Endothelial cell of umbilical vein (primary cell): Measurements from ENCODE around the gene MT1G. TPM values are rescaled to one million over a fixed set of nuclear protein-coding genes. Genes with fewer than 3 reads are reported as not detected.

Experiments used
- BruUV-seq: library from RNA; stranded (reverse); fragments of 400-500 nt; replicated peaks from 2 replicates; lab custom pipeline; 2021; lab: Mats Ljungman, UMichigan
- CTCF ChIA-PET: fragments of 300-600, 350-600 bp; sonication (Branson Sonifier 250); formaldehyde crosslinking; loops from one replicate; lab custom pipeline; 2021; ENCODE audit warnings: antibody characterized with exemption, inconsistent platforms; lab: Charles Lee
- POLR2A ChIA-PET: fragments of 300-600, 350-600 bp; sonication (Branson Sonifier 250); formaldehyde crosslinking; loops from one replicate; lab custom pipeline; 2021; ENCODE audit warnings: antibody characterized with exemption, inconsistent platforms; lab: Charles Lee
- DNase-seq: peaks from one replicate; pipeline ENCODE4 v3.0.0-alpha.2; 2011; ENCODE audit warnings: low read depth, low spot score
- FAIRE-seq: peaks from 2 replicates; lab custom pipeline; 2011; peaks lifted over from hg19 to GRCh38; lab: Jason Lieb, UNC
- H2AFZ ChIP-seq: 2 replicates; pipeline ENCODE4 v1.6.0; 2012; ENCODE audit warnings: low read depth, low read length, control low read depth, inconsistent platforms
- H3K27ac ChIP-seq: 2 replicates; pipeline ENCODE4 v1.5.1; 2011; ENCODE audit warnings: low read depth, mild to moderate bottlenecking, control low read depth, low read length, moderate library complexity; ENCODE audit not compliant: insufficient read depth
- H3K27me3 ChIP-seq, 2 experiments: 2 replicates each; pipeline versions ENCODE4 v1.6.0 to v1.6.1; 2011; ENCODE audit warnings: low read length in 2 of 2, mixed read lengths in 1 of 2; ENCODE audit not compliant: control insufficient read depth in 2 of 2, insufficient read depth in 2 of 2
- H3K36me3 ChIP-seq, 2 experiments: 2 replicates in 1 of 2; 3 replicates in 1 of 2; pipeline ENCODE4 v1.5.1; 2011; ENCODE audit warnings: low read length in 2 of 2, mild to moderate bottlenecking in 1 of 2, moderate library complexity in 1 of 2; ENCODE audit not compliant: control insufficient read depth in 2 of 2, insufficient read depth in 2 of 2; ENCODE audit errors: extremely low read depth in 1 of 2
- H3K4me1 ChIP-seq: 3 replicates; pipeline ENCODE4 v1.5.1; 2011; ENCODE audit warnings: mild to moderate bottlenecking, low read length; ENCODE audit not compliant: control insufficient read depth, insufficient read depth; ENCODE audit errors: extremely low read depth
- H3K4me2 ChIP-seq: 2 replicates; pipeline ENCODE4 v1.6.1; 2011; ENCODE audit warnings: low read length, control low read depth, mixed read lengths; ENCODE audit not compliant: insufficient read depth
- H3K4me3 ChIP-seq, 3 experiments: fragments of 200-600 bp in 1 of 3; sonication (generic), shearing (Covaris generic) in 1 of 3; replicated peaks in 1 of 3; 2 replicates each; pipeline ENCODE4 v1.5.1; 2011 to 2016; ENCODE audit warnings: control low read depth in 3 of 3, low read length in 3 of 3, mild to moderate bottlenecking in 2 of 3, inconsistent platforms in 1 of 3, low read depth in 1 of 3, moderate library complexity in 1 of 3; ENCODE audit not compliant: insufficient read depth in 1 of 3
- H3K79me2 ChIP-seq: 2 replicates; pipeline ENCODE4 v1.6.0; 2012; ENCODE audit warnings: low read length, inconsistent platforms; ENCODE audit not compliant: control insufficient read depth, insufficient read depth
- H3K9ac ChIP-seq: replicated peaks from 2 replicates; pipeline ENCODE3; 2011; ENCODE audit warnings: low read length, control low read depth; ENCODE audit not compliant: insufficient read depth; ENCODE audit errors: extremely low read depth
- H3K9me1 ChIP-seq: replicated peaks from 3 replicates; pipeline ENCODE4 v1.6.0; 2011; ENCODE audit warnings: mild to moderate bottlenecking, low read length; ENCODE audit not compliant: control insufficient read depth, insufficient read depth; ENCODE audit errors: extremely low read depth
- H3K9me3 ChIP-seq: replicated peaks from 2 replicates; pipeline ENCODE4 v1.5.1; 2012; ENCODE audit warnings: low read length, inconsistent platforms; ENCODE audit not compliant: control insufficient read depth, insufficient read depth
- H4K20me1 ChIP-seq: replicated peaks from 2 replicates; pipeline ENCODE3; 2011; ENCODE audit warnings: mild to moderate bottlenecking, low read length; ENCODE audit not compliant: control insufficient read depth, insufficient read depth; ENCODE audit errors: extremely low read depth
- CTCF ChIP-seq, 2 donors: IDR thresholded peaks; 1 replicate in 1 of 2; 2 replicates in 1 of 2; pipeline ENCODE4 v1.5.1; 2011; ENCODE audit warnings: low read length in 2 of 2, mild to moderate bottlenecking in 2 of 2, moderate library complexity in 2 of 2, control low read depth in 1 of 2, inconsistent platforms in 1 of 2, low read depth in 1 of 2; ENCODE audit not compliant: insufficient read depth in 1 of 2; ENCODE audit errors: extremely low read depth in 1 of 2
- EZH2 ChIP-seq: IDR thresholded peaks from 2 replicates; pipeline ENCODE4 v1.6.1; 2012; ENCODE audit warnings: borderline replicate concordance, low read depth, mild to moderate bottlenecking, moderate library complexity, low read length, inconsistent platforms; ENCODE audit not compliant: severe bottlenecking
- FOS ChIP-seq: IDR thresholded peaks from 2 replicates; pipeline ENCODE4 v1.6.1; 2011; ENCODE audit warnings: mild to moderate bottlenecking, low read length, moderate library complexity, borderline replicate concordance; ENCODE audit not compliant: insufficient read depth
- GATA2 ChIP-seq: IDR thresholded peaks from 2 replicates; pipeline ENCODE4 v1.7.0; 2011; ENCODE audit warnings: low read depth, mild to moderate bottlenecking, moderate library complexity, mixed read lengths, low read length; ENCODE audit not compliant: insufficient read length, insufficient read depth
- JUN ChIP-seq: IDR thresholded peaks from 2 replicates; pipeline ENCODE4 v1.6.1; 2011; ENCODE audit warnings: borderline replicate concordance, low read depth; ENCODE audit not compliant: insufficient read length, insufficient read depth
- MYC ChIP-seq: IDR thresholded peaks from one replicate; pipeline ENCODE4 v1.6.1; 2011; ENCODE audit warnings: mild to moderate bottlenecking, low read depth, low read length
- POLR2A ChIP-seq: IDR thresholded peaks from 2 replicates; pipeline ENCODE4 v1.6.1; 2012; ENCODE audit warnings: low read depth, mild to moderate bottlenecking, control low read depth, low read length
- POLR2AphosphoS5 ChIP-seq: IDR thresholded peaks from 2 replicates; pipeline ENCODE4 v1.6.1; 2012; ENCODE audit warnings: low read depth, mild to moderate bottlenecking, control low read depth, low read length, moderate library complexity; ENCODE audit not compliant: insufficient read depth
- dilution Hi-C: fragments of 300-500 bp; cut with MboI; formaldehyde crosslinking; loops from one replicate; pipeline ENCODE4 v1.15.0; 2019; ENCODE audit warnings: low sequenced_read_pairs; ENCODE audit not compliant: extremely low pct_ligation_motif_present
- intact Hi-C: fragments of 100-400 bp; cut with micrococcal nuclease; formaldehyde crosslinking; loops from one replicate; pipeline ENCODE4 v1.10.0; 2022
- polyA plus RNA-seq, 4 experiments: library from polyadenylated mRNA; depleted of rRNA in 3 of 4; stranded (reverse) in 3 of 4; unstranded in 1 of 4; fragments of >200 nt; gene quantifications; 2 replicates each; pipeline versions ENCODE4 v1.2.1 to v1.2.3, GENCODE V29; 2011 to 2012; ENCODE audit warnings: missing spikeins in 1 of 4
- total RNA-seq: library from RNA; stranded (reverse); gene quantifications from 2 replicates; pipeline ENCODE4 v1.2.3, GENCODE V29; 2021
- TF ChIP-seq, protein P1 (sequence below): IDR thresholded peaks from 2 replicates; pipeline ENCODE4 v1.6.1; 2011; ENCODE audit not compliant: insufficient read depth, insufficient read length

MT1G gene
- total and polyA plus RNA-seq, 2 donors (not counting 3 experiments of a cell fraction or from before 2014, with no cell fraction given) = not detected

DNA sequence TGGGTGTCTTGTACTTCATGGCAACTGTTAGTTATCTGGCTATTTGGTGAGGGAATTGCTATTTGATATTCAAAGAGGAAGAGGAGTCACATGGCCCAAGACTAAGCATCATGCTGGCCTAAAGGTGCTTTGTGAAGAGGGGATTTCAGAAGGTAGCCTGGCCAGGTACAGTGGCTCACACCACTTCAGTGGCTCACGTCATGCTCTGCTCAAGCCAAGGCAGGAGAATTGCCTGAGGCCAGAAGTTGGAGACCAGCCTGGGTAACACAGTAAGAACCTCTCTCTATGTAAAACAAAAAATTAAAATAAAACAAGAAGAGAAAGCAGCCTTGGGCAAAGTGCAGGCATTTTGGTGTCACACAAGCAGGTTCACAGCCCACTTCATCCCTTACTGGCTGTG, 22.6 kb downstream of the MT1G start:
- Histone ChIP-seq H3K27ac (no peak overlapping the region), H3K9me1 (no peaks in the 10 kb centered on the region), H3K4me3 (no peak overlapping the region), H3K79me2 (no peaks in the 10 kb centered on the region), H3K4me1 (peaks cover 8% of the 10 kb centered on the region), H3K9ac (no peak overlapping the region), H3K9me3 (no peaks in the 10 kb centered on the region), H3K27me3 (peaks cover 44 to 68% of the 10 kb centered on the region in 2 experiments), H3K36me3 (no peaks in the 10 kb centered on the region), H2AFZ (no peak overlapping the region), H4K20me1 (no peaks in the 10 kb centered on the region), H3K4me2 (no peak overlapping the region)
- intact Hi-C loops (no loop called here), dilution Hi-C loops (no loop called here)
- BruUV-seq = no TSS peak
- TF ChIP-seq CTCF (IDR thresholded peaks at IDR 0.05; ENCODE audit: extremely low read depth in 1 of 2, insufficient read depth in 1 of 2, low read depth in 1 of 2, low read length in 2 of 2) = no peak
- TF ChIP-seq EZH2 = peak; percentile 34
- DNase-seq (no peak), FAIRE-seq (no peak)
- CTCF ChIA-PET = interaction anchor here (1.2 to 1.4 kb wide), 2 partner anchors 12 to 15 kb away, joined by 3 to 6 read pairs; partner anchors contain the start of gene MT1F
- POLR2A ChIA-PET = no interaction called here

GRCh38 chr16:56643833-56644232, 24.0 kb downstream of the MT1G start:
- TF ChIP-seq MYC (no peak), CTCF (IDR thresholded peaks at IDR 0.05; ENCODE audit: extremely low read depth in 1 of 2, insufficient read depth in 1 of 2, low read depth in 1 of 2, low read length in 2 of 2) (no peak), GATA2 (no peak), POLR2A (no peak), EZH2 (no peak), POLR2AphosphoS5 (no peak), JUN (no peak), FOS (no peak)
- TF ChIP-seq, protein P1, sequence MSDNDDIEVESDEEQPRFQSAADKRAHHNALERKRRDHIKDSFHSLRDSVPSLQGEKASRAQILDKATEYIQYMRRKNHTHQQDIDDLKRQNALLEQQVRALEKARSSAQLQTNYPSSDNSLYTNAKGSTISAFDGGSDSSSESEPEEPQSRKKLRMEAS = no peak
- Histone ChIP-seq H3K9me3 (no peaks in the 10 kb centered on the region), H3K4me1 (peaks cover 8% of the 10 kb centered on the region), H3K27ac (no peak overlapping the region), H3K27me3 (peaks cover 40 to 60% of the 10 kb centered on the region in 2 experiments), H3K9me1 (no peaks in the 10 kb centered on the region), H3K79me2 (no peaks in the 10 kb centered on the region), H2AFZ (peak overlapping the region; percentile 64), H3K9ac (no peak overlapping the region), H3K4me2 (peak overlapping the region; percentile 32), H3K36me3 (no peaks in the 10 kb centered on the region), H4K20me1 (no peaks in the 10 kb centered on the region), H3K4me3 (no peak overlapping the region)
- BruUV-seq = no TSS peak
- dilution Hi-C loops (no loop called here), intact Hi-C loops (no loop called here)
- DNase-seq (no peak), FAIRE-seq (no peak)
- CTCF ChIA-PET = interaction anchor here (0.8 to 3.2 kb wide), 8 partner anchors 18 to 130 kb away, joined by 3 to 19 read pairs (median 4); no protein-coding TSS in a partner anchor
- POLR2A ChIA-PET = interaction anchor here (0.6 kb wide), 2 partner anchors 10 to 37 kb away, joined by 3 to 4 read pairs; no protein-coding TSS in a partner anchor
